Keratinocyte (primary cell): ENCODE data around the gene CNR2.
"Not testable (repeated sequence)": the region's sequence is repeated elsewhere in the genome, so short reads cannot be mapped to it uniquely, and the experiment has no call there.

Source experiments
- CTCF ChIP-seq, 3 experiments: IDR thresholded peaks in 1 of 3; conservative IDR thresholded peaks in 1 of 3; optimal IDR thresholded peaks in 1 of 3; 2 replicates in 2 of 3; 3 replicates in 1 of 3; pipeline versions ENCODE3 to v1.5.1; 2011; ENCODE audit warnings: low read length in 3 of 3, mild to moderate bottlenecking in 3 of 3, moderate library complexity in 2 of 3, control low read depth in 1 of 3, inconsistent platforms in 1 of 3; ENCODE audit not compliant: insufficient read depth in 2 of 3; ENCODE audit errors: extremely low read depth in 1 of 3
- EZH2 ChIP-seq: IDR thresholded peaks from one replicate; pipeline ENCODE4 v1.6.1; 2012; ENCODE audit warnings: inconsistent platforms, mild to moderate bottlenecking, low read length, moderate library complexity

- TF ChIP-seq CTCF (optimal IDR thresholded peaks at IDR 0.05 in 1 of 3, IDR thresholded peaks at IDR 0.05 in 1 of 3, conservative IDR thresholded peaks at IDR 0.05 in 1 of 3; ENCODE audit: extremely low read depth in 1 of 3, insufficient read depth in 2 of 3, low read length in 3 of 3); EZH2: not testable (repeated sequence)
Observed at GRCh38 chr1:23958040-23958809, 45.1 kb upstream of the CNR2 start.
